Measurements from ENCODE around the gene THBS3.
"Not testable (repeated sequence)": the region's sequence is repeated elsewhere in the genome, so short reads cannot be mapped to it uniquely, and the experiment has no call there.

The THBS3 gene

GRCh38 chr1:155189926-155190325 lies 17.8 kb downstream of the THBS3 start:
- H3K9me3 ChIP-seq (ENCODE audit: control insufficient read depth in 2 of 2, low read length in 2 of 2); H3K9ac ChIP-seq (ENCODE audit: low read depth in 1 of 2, low read length in 2 of 2); H3K27me3 ChIP-seq (ENCODE audit: control insufficient read depth in 2 of 2, insufficient read depth in 2 of 2, low read length in 2 of 2); H3K4me3 ChIP-seq (ENCODE audit: low read length in 2 of 2); H3K27ac ChIP-seq (ENCODE audit: low read depth in 2 of 2, low read length in 2 of 2); H3K36me3 ChIP-seq (ENCODE audit: control insufficient read depth in 2 of 2, insufficient read depth in 2 of 2, low read length in 2 of 2): not testable (repeated sequence)
- H3K4me1 ChIP-seq (ENCODE audit: control insufficient read depth in 2 of 2, insufficient read depth in 2 of 2, low read length in 2 of 2), result peaks cover 41 to 55% of the 10 kb centered on the region in 2 donors

GRCh38 chr1:155188268-155188667 lies 19.4 kb downstream of the THBS3 start:
- Histone ChIP-seq H3K27ac (ENCODE audit: low read depth in 2 of 2, low read length in 2 of 2) (no peak overlapping the region), H3K36me3 (ENCODE audit: control insufficient read depth in 2 of 2, insufficient read depth in 2 of 2, low read length in 2 of 2) (peaks cover 0 to 2% of the 10 kb centered on the region in 2 donors), H3K4me3 (ENCODE audit: low read length in 2 of 2) (no peak overlapping the region), H3K9ac (ENCODE audit: low read depth in 1 of 2, low read length in 2 of 2) (peak overlapping the region in 1 of 2 donors; percentile 57), H3K4me1 (ENCODE audit: control insufficient read depth in 2 of 2, insufficient read depth in 2 of 2, low read length in 2 of 2) (peaks cover 39 to 44% of the 10 kb centered on the region in 2 donors), H3K9me3 (ENCODE audit: control insufficient read depth in 2 of 2, low read length in 2 of 2) (no peaks in the 10 kb centered on the region), H3K27me3 (ENCODE audit: control insufficient read depth in 2 of 2, insufficient read depth in 2 of 2, low read length in 2 of 2) (no peaks in the 10 kb centered on the region)

GRCh38 chr1:155187456-155187891 lies 20.2 kb downstream of the THBS3 start:
- H3K4me3 ChIP-seq (ENCODE audit: low read length in 2 of 2), result no peak overlapping the region
- no peaks in the 10 kb centered on the region for H3K9me3 ChIP-seq (ENCODE audit: control insufficient read depth in 2 of 2, low read length in 2 of 2)
- H3K9ac ChIP-seq (ENCODE audit: low read depth in 1 of 2, low read length in 2 of 2), result peak overlapping the region in 1 of 2 donors; percentile 54
- no peaks in the 10 kb centered on the region for H3K27me3 ChIP-seq (ENCODE audit: control insufficient read depth in 2 of 2, insufficient read depth in 2 of 2, low read length in 2 of 2)
- H3K27ac ChIP-seq (ENCODE audit: low read depth in 2 of 2, low read length in 2 of 2), result peak overlapping the region; percentile 77 to 79
- peaks cover 0 to 2% of the 10 kb centered on the region in 2 donors for H3K36me3 ChIP-seq (ENCODE audit: control insufficient read depth in 2 of 2, insufficient read depth in 2 of 2, low read length in 2 of 2)
- H3K4me1 ChIP-seq (ENCODE audit: control insufficient read depth in 2 of 2, insufficient read depth in 2 of 2, low read length in 2 of 2), result peaks cover 33 to 39% of the 10 kb centered on the region in 2 donors

GRCh38 chr1:155186794-155187455 lies 20.8 kb downstream of the THBS3 start:
- peak overlapping the region; percentile 77 to 79 for H3K27ac ChIP-seq (ENCODE audit: low read depth in 2 of 2, low read length in 2 of 2)
- H3K9me3 ChIP-seq (ENCODE audit: control insufficient read depth in 2 of 2, low read length in 2 of 2), result no peaks in the 10 kb centered on the region

GRCh38 chr1:155186067-155186793 lies 21.5 kb downstream of the THBS3 start:
- Histone ChIP-seq H3K9me3 (ENCODE audit: control insufficient read depth in 2 of 2, low read length in 2 of 2) (no peaks in the 10 kb centered on the region), H3K27ac (ENCODE audit: low read depth in 2 of 2, low read length in 2 of 2) (peak overlapping the region; percentile 77 to 79), H3K27me3 (ENCODE audit: control insufficient read depth in 2 of 2, insufficient read depth in 2 of 2, low read length in 2 of 2) (no peaks in the 10 kb centered on the region), H3K4me3 (ENCODE audit: low read length in 2 of 2) (no peak overlapping the region), H3K9ac (ENCODE audit: low read depth in 1 of 2, low read length in 2 of 2) (peak overlapping the region; percentile 38 to 54), H3K36me3 (ENCODE audit: control insufficient read depth in 2 of 2, insufficient read depth in 2 of 2, low read length in 2 of 2) (peaks cover 0 to 2% of the 10 kb centered on the region in 2 donors), H3K4me1 (ENCODE audit: control insufficient read depth in 2 of 2, insufficient read depth in 2 of 2, low read length in 2 of 2) (peaks cover 34 to 37% of the 10 kb centered on the region in 2 donors)

More at GRCh38 chr1:155186794-155187455, 20.8 kb downstream of the THBS3 start:
- Histone ChIP-seq H3K36me3 (ENCODE audit: control insufficient read depth in 2 of 2, insufficient read depth in 2 of 2, low read length in 2 of 2) (peaks cover 0 to 2% of the 10 kb centered on the region in 2 donors), H3K27me3 (ENCODE audit: control insufficient read depth in 2 of 2, insufficient read depth in 2 of 2, low read length in 2 of 2) (no peaks in the 10 kb centered on the region), H3K9ac (ENCODE audit: low read depth in 1 of 2, low read length in 2 of 2) (peak overlapping the region in 1 of 2 donors; percentile 54), H3K4me3 (ENCODE audit: low read length in 2 of 2) (no peak overlapping the region), H3K4me1 (ENCODE audit: control insufficient read depth in 2 of 2, insufficient read depth in 2 of 2, low read length in 2 of 2) (peaks cover 31 to 37% of the 10 kb centered on the region in 2 donors)

- Histone ChIP-seq H3K4me3 (ENCODE audit: low read length in 2 of 2) (no peak overlapping the region), H3K4me1 (ENCODE audit: control insufficient read depth in 2 of 2, insufficient read depth in 2 of 2, low read length in 2 of 2) (peaks cover 34 to 37% of the 10 kb centered on the region in 2 donors), H3K36me3 (ENCODE audit: control insufficient read depth in 2 of 2, insufficient read depth in 2 of 2, low read length in 2 of 2) (peaks cover 0 to 2% of the 10 kb centered on the region in 2 donors), H3K27ac (ENCODE audit: low read depth in 2 of 2, low read length in 2 of 2) (peak overlapping the region; percentile 77 to 79), H3K27me3 (ENCODE audit: control insufficient read depth in 2 of 2, insufficient read depth in 2 of 2, low read length in 2 of 2) (no peaks in the 10 kb centered on the region), H3K9me3 (ENCODE audit: control insufficient read depth in 2 of 2, low read length in 2 of 2) (no peaks in the 10 kb centered on the region), H3K9ac (ENCODE audit: low read depth in 1 of 2, low read length in 2 of 2) (peak overlapping the region in 1 of 2 donors; percentile 54)
Measured at GRCh38 chr1:155185783-155186066, 22.0 kb downstream of the THBS3 start.

GRCh38 chr1:155184835-155185782 lies 22.6 kb downstream of the THBS3 start:
- H3K27ac ChIP-seq (ENCODE audit: low read depth in 2 of 2, low read length in 2 of 2), result peak overlapping the region; percentile 77 to 79

GRCh38 chr1:155184351-155184811 lies 23.3 kb downstream of the THBS3 start:
- H3K4me1 ChIP-seq (ENCODE audit: control insufficient read depth in 2 of 2, insufficient read depth in 2 of 2, low read length in 2 of 2), result peaks cover 34 to 37% of the 10 kb centered on the region in 2 donors
- peak overlapping the region in 1 of 2 donors; percentile 45 for H3K9ac ChIP-seq (ENCODE audit: low read depth in 1 of 2, low read length in 2 of 2)
- H3K27ac ChIP-seq (ENCODE audit: low read depth in 2 of 2, low read length in 2 of 2), result peak overlapping the region; percentile 77 to 79

More at GRCh38 chr1:155184835-155185782, 22.6 kb downstream of the THBS3 start:
- H3K9ac ChIP-seq (ENCODE audit: low read depth in 1 of 2, low read length in 2 of 2), result peak overlapping the region; percentile 24 to 54
- H3K27me3 ChIP-seq (ENCODE audit: control insufficient read depth in 2 of 2, insufficient read depth in 2 of 2, low read length in 2 of 2), result no peaks in the 10 kb centered on the region
- no peaks in the 10 kb centered on the region for H3K9me3 ChIP-seq (ENCODE audit: control insufficient read depth in 2 of 2, low read length in 2 of 2)
- no peak overlapping the region for H3K4me3 ChIP-seq (ENCODE audit: low read length in 2 of 2)
- H3K36me3 ChIP-seq (ENCODE audit: control insufficient read depth in 2 of 2, insufficient read depth in 2 of 2, low read length in 2 of 2), result peaks cover 0 to 2% of the 10 kb centered on the region in 2 donors
- peaks cover 34 to 37% of the 10 kb centered on the region in 2 donors for H3K4me1 ChIP-seq (ENCODE audit: control insufficient read depth in 2 of 2, insufficient read depth in 2 of 2, low read length in 2 of 2)

GRCh38 chr1:155183775-155184221 lies 23.9 kb downstream of the THBS3 start:
- no peaks in the 10 kb centered on the region for H3K27me3 ChIP-seq (ENCODE audit: control insufficient read depth in 2 of 2, insufficient read depth in 2 of 2, low read length in 2 of 2)
- H3K9me3 ChIP-seq (ENCODE audit: control insufficient read depth in 2 of 2, low read length in 2 of 2), result no peaks in the 10 kb centered on the region
- H3K27ac ChIP-seq (ENCODE audit: low read depth in 2 of 2, low read length in 2 of 2), result no peak overlapping the region
- H3K9ac ChIP-seq (ENCODE audit: low read depth in 1 of 2, low read length in 2 of 2), result no peak overlapping the region
- H3K36me3 ChIP-seq (ENCODE audit: control insufficient read depth in 2 of 2, insufficient read depth in 2 of 2, low read length in 2 of 2), result peaks cover 0 to 2% of the 10 kb centered on the region in 2 donors
- H3K4me3 ChIP-seq (ENCODE audit: low read length in 2 of 2), result no peak overlapping the region
- H3K4me1 ChIP-seq (ENCODE audit: control insufficient read depth in 2 of 2, insufficient read depth in 2 of 2, low read length in 2 of 2), result peaks cover 34 to 39% of the 10 kb centered on the region in 2 donors

More at GRCh38 chr1:155184351-155184811, 23.3 kb downstream of the THBS3 start:
- no peaks in the 10 kb centered on the region for H3K9me3 ChIP-seq (ENCODE audit: control insufficient read depth in 2 of 2, low read length in 2 of 2)
- no peak overlapping the region for H3K4me3 ChIP-seq (ENCODE audit: low read length in 2 of 2)
- H3K27me3 ChIP-seq (ENCODE audit: control insufficient read depth in 2 of 2, insufficient read depth in 2 of 2, low read length in 2 of 2), result no peaks in the 10 kb centered on the region
- H3K36me3 ChIP-seq (ENCODE audit: control insufficient read depth in 2 of 2, insufficient read depth in 2 of 2, low read length in 2 of 2), result peaks cover 0 to 2% of the 10 kb centered on the region in 2 donors

All from mucosa of rectum (tissue), 2 donors.